Measurements from ENCODE around the gene WTIP.

WTIP gene

DNA sequence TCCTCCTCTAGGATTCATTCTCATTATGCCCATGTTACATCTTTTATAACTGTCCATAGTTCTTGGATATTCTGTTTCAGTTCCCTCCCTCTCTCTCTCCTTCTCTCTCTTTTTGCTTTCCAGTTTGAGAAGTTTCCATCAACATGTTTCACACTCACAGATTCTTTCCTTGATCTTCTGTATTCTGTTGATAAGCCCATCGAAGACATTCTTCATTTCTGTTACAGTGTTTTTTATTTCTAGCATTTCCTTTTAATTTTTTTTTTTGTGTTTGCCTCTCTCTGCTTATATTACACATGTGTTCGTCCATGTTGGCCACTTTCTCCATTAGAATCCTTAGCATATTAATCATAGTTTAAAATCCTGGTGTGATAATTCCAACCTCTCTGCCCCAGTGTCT is 68.3 kb downstream of the WTIP start:
- no peak for TF ChIP-seq EGR1 (IDR thresholded peaks at IDR 0.05)
- no peak for TF ChIP-seq CEBPB (IDR thresholded peaks at IDR 0.05)
- no peak for TF ChIP-seq CREB1 (IDR thresholded peaks at IDR 0.05; ENCODE audit: low read depth)
- no peak for TF ChIP-seq EP300 (IDR thresholded peaks at IDR 0.05; ENCODE audit: borderline replicate concordance)
- no peak for TF ChIP-seq FOXM1 (IDR thresholded peaks at IDR 0.05; ENCODE audit: borderline replicate concordance, low read depth)
- no peak for TF ChIP-seq TAF1 (IDR thresholded peaks at IDR 0.05; ENCODE audit: low read depth)
- TF ChIP-seq TCF12 (IDR thresholded peaks at IDR 0.05; ENCODE audit: low read depth): no peak
- TF ChIP-seq TEAD4 (IDR thresholded peaks at IDR 0.05): no peak
- TF ChIP-seq USF1 (IDR thresholded peaks at IDR 0.05): no peak
- no peak for TF ChIP-seq ZBTB7A (IDR thresholded peaks at IDR 0.05; ENCODE audit: low read depth)
- TF ChIP-seq NFIC (IDR thresholded peaks at IDR 0.05): no peak
- TF ChIP-seq YY1 (IDR thresholded peaks at IDR 0.05; ENCODE audit: low read depth): no peak
- TF ChIP-seq, protein P1, sequence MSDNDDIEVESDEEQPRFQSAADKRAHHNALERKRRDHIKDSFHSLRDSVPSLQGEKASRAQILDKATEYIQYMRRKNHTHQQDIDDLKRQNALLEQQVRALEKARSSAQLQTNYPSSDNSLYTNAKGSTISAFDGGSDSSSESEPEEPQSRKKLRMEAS (IDR thresholded peaks at IDR 0.05): no peak

GRCh38 chr19:34555447-34555846 is 73.9 kb downstream of the WTIP start:
- TF ChIP-seq RAD21 (IDR thresholded peaks at IDR 0.05; ENCODE audit: low read depth): peak; percentile 48; the same call in 1 of the 2 replicates
- no peak for TF ChIP-seq FOXM1 (IDR thresholded peaks at IDR 0.05; ENCODE audit: borderline replicate concordance, low read depth)

- TF ChIP-seq RAD21 (IDR thresholded peaks at IDR 0.05; ENCODE audit: low read depth): peak; percentile 57
- no peak for TF ChIP-seq REST (IDR thresholded peaks at IDR 0.05; ENCODE audit: low read depth)
- no peak for TF ChIP-seq NFIC (IDR thresholded peaks at IDR 0.05)
Measured at GRCh38 chr19:34556488-34556887, 74.9 kb downstream of the WTIP start.

DNA sequence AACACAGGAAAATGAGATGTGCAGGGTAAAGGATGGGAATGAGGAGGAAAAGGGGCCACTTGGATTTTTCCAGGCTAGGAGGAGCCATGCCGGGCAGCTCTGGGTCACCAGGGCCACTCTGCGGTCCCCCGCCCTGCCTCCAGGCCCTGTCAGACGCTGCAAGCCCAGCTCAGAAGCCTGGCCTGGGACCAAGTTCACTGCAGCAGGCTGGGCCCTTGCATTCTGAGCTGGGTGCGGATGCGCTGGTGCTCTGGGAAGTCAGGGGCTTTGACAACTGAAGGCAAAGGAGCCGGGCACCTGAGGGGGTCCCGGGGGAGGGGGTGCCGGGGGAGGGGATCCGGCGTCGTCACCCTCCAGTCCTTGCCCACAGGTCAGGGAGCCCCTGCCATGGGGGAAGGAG is 77.5 kb downstream of the WTIP start:
- no peak for TF ChIP-seq TCF12 (IDR thresholded peaks at IDR 0.05; ENCODE audit: low read depth)
- TF ChIP-seq RAD21 (IDR thresholded peaks at IDR 0.05; ENCODE audit: low read depth): no peak
- no peak for TF ChIP-seq NFIC (IDR thresholded peaks at IDR 0.05)

DNA sequence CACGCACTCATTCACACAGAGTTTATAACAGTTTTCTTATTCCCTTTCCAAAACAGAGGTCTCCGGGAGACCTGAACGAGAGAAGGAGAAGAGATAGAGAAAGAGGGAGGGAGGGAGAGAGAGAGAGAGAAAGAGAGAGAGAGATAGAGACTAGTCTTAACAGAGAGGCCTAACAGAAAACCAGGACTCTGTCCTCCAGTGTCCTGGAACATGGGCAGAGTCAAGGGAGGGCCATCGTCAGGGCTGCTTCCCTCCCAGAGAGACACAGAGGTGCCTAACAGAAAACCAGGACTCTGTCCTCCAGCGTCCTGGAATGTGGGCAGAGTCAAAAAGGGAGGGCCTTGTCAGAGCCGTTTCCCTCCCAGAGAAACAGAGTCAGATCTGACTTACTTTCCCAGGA is 78.7 kb downstream of the WTIP start:
- TF ChIP-seq TAF1 (IDR thresholded peaks at IDR 0.05; ENCODE audit: low read depth) (no peak), USF1 (IDR thresholded peaks at IDR 0.05) (no peak), TEAD4 (IDR thresholded peaks at IDR 0.05) (no peak), ZBTB7A (IDR thresholded peaks at IDR 0.05; ENCODE audit: low read depth) (no peak), NFIC (IDR thresholded peaks at IDR 0.05) (no peak), REST (IDR thresholded peaks at IDR 0.05; ENCODE audit: low read depth) (no peak), CEBPB (IDR thresholded peaks at IDR 0.05) (no peak), EP300 (IDR thresholded peaks at IDR 0.05; ENCODE audit: borderline replicate concordance) (no peak)
- TF ChIP-seq, protein P1 (IDR thresholded peaks at IDR 0.05): no peak
